DMS53 (cell line): ENCODE measurements around the gene FRMD4A.

Experiments used
- DNase-seq: peaks from one replicate; lab custom pipeline; 2025; lab: John Stamatoyannopoulos, UW

FRMD4A gene

GRCh38 chr10:14294347-14295059 lies 36.2 kb downstream of the FRMD4A start:
- no peak for DNase-seq

GRCh38 chr10:14293526-14293925 lies 37.2 kb downstream of the FRMD4A start:
- DNase-seq: no peak

- DNase-seq: peak; percentile 8
Observed at GRCh38 chr10:14291296-14291695, 39.4 kb downstream of the FRMD4A start.

- DNase-seq: no peak
Observed at GRCh38 chr10:14285941-14286560, 44.7 kb downstream of the FRMD4A start.

- no peak for DNase-seq
Observed at GRCh38 chr10:14282276-14282675, 48.4 kb downstream of the FRMD4A start.

GRCh38 chr10:14278533-14278932 lies 52.2 kb downstream of the FRMD4A start:
- no peak for DNase-seq

- no peak for DNase-seq
Observed at GRCh38 chr10:14276210-14276609, 54.5 kb downstream of the FRMD4A start.

GRCh38 chr10:14271621-14272020 lies 59.1 kb downstream of the FRMD4A start:
- DNase-seq: no peak

GRCh38 chr10:14270370-14270769 lies 60.4 kb downstream of the FRMD4A start:
- DNase-seq: no peak

GRCh38 chr10:14265709-14266108 lies 65.0 kb downstream of the FRMD4A start:
- no peak for DNase-seq

GRCh38 chr10:14262836-14263425 lies 67.8 kb downstream of the FRMD4A start:
- DNase-seq: no peak

GRCh38 chr10:14261336-14261735 lies 69.4 kb downstream of the FRMD4A start:
- peak; percentile 37 for DNase-seq

GRCh38 chr10:14259696-14260566 lies 70.8 kb downstream of the FRMD4A start:
- peak; percentile 96 for DNase-seq

- no peak for DNase-seq
Observed at GRCh38 chr10:14254368-14254767, 76.4 kb downstream of the FRMD4A start.

- no peak for DNase-seq
Observed at GRCh38 chr10:14253711-14254110, 77.0 kb downstream of the FRMD4A start.

GRCh38 chr10:14253079-14253478 lies 77.6 kb downstream of the FRMD4A start:
- DNase-seq: no peak

- no peak for DNase-seq
Observed at GRCh38 chr10:14250496-14251076, 80.1 kb downstream of the FRMD4A start.

- peak; percentile 25 for DNase-seq
Observed at GRCh38 chr10:14247377-14248116, 83.2 kb downstream of the FRMD4A start.

- peak; percentile 59 for DNase-seq
Observed at GRCh38 chr10:14244801-14245211, 85.9 kb downstream of the FRMD4A start.

GRCh38 chr10:14244147-14244546 lies 86.6 kb downstream of the FRMD4A start:
- peak; percentile 48 for DNase-seq

GRCh38 chr10:14243221-14243620 lies 87.5 kb downstream of the FRMD4A start:
- DNase-seq: no peak
